Fibroblast of the aortic adventitia (primary cell): ENCODE data around the gene DCAF5. TPM values are rescaled to one million over a fixed set of nuclear protein-coding genes. Genes with fewer than 3 reads are reported as not detected.

Experiments
- DNase-seq: peaks from one replicate; pipeline ENCODE4 v3.0.0-alpha.2; 2010; ENCODE audit warnings: low read depth
- H3K4me3 ChIP-seq: 2 replicates; pipeline ENCODE4 v1.5.1; 2011; ENCODE audit warnings: low read depth, mild to moderate bottlenecking, control low read depth, low read length, moderate library complexity
- total RNA-seq: library from RNA; depleted of rRNA; stranded (reverse); fragments of >200 nt; gene quantifications from 2 replicates; pipeline ENCODE4 v1.2.3, GENCODE V29; 2012; ENCODE audit warnings: low replicate concordance
- TF ChIP-seq, protein P1 (sequence below): IDR thresholded peaks from 2 replicates; pipeline ENCODE4 v1.5.1; 2011; ENCODE audit warnings: mild to moderate bottlenecking, low read length, control low read depth, inconsistent platforms; ENCODE audit not compliant: insufficient read depth

DCAF5 gene
- total RNA-seq, 1 donor, result 25.2 TPM

DNA sequence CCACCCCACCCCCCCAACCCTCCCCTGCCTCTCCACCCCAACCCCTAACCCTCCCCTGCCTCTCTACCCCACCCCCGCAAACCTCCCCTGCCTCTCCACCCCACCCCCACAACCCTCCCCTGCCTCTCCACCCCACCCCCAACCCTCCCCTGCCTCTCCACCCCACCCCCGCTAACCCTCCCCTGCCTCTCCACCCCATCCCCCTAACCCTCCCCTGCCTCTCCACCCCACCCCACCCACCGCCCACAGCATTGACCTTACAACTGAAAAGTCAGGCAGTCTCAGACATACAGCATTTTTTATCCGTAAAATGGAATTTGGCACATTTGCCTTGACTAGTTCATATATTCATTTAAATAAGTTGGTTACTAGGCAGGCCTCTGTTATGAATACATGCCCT is 135.2 kb downstream of the DCAF5 start:
- no peak overlapping the region for H3K4me3 ChIP-seq
- no peak for DNase-seq
- TF ChIP-seq, protein P1, sequence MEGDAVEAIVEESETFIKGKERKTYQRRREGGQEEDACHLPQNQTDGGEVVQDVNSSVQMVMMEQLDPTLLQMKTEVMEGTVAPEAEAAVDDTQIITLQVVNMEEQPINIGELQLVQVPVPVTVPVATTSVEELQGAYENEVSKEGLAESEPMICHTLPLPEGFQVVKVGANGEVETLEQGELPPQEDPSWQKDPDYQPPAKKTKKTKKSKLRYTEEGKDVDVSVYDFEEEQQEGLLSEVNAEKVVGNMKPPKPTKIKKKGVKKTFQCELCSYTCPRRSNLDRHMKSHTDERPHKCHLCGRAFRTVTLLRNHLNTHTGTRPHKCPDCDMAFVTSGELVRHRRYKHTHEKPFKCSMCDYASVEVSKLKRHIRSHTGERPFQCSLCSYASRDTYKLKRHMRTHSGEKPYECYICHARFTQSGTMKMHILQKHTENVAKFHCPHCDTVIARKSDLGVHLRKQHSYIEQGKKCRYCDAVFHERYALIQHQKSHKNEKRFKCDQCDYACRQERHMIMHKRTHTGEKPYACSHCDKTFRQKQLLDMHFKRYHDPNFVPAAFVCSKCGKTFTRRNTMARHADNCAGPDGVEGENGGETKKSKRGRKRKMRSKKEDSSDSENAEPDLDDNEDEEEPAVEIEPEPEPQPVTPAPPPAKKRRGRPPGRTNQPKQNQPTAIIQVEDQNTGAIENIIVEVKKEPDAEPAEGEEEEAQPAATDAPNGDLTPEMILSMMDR, result no peak

DNA sequence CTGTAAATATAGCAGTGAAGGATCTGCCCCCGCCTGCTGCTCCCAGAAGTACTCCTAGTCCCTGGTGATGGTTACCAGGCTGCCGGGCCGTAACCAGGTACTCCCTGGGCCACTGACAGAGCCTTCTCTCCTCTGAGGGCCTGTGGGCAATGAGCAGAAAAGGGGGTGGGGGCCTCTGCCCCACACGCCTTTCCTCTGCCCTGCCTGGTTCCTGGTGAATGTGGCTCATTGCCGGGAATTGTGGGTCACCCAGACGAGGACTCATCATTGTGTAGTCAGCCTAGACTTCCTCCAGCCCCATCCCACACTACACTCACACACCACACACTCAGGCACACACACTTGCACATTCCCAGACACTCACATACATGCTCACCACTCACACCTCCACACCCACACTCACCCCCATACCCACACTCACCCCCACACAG is 138.1 kb downstream of the DCAF5 start:
- H3K4me3 ChIP-seq, result no peak overlapping the region
- TF ChIP-seq, protein P1, result no peak
- DNase-seq, result no peak

DNA sequence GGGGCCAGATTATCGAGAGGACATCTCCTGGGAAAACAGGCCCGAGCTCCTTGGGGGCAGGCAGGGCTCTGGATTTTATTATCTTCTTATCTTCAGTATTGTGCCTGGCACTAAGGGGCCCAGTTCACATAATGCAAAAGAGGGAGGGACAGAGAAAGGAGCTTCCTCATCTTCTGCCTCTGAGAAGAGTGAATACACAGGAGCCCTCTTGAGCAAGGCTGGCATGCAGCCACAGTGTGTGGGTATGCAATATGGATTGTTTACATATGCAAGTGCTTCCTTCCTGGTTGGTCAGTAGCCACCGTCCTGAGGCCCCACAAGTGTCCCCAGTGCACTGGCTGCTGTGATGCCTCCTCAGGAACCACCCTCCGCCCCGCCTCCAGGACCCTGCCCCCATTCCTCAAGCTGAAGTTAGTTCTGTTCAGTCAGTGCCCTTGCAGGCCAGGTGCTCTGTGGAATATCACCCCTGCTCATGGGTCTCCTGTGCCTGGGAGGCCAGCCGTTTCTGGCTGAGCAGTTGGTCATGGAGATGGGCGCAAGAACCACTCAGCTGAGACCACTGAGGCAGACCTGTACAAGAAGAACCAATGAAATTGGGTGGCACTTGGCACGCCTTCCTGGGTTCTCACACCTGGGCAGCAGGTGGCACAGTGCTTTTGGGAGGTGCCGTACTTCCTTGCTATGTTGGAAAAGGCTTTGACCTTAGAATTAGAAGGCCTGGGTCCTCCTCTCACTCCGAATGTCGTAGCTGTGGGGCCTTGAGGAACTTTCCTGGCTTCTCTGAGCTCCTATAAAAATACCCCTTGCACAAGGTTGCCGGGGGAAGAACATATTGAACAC is 138.8 kb downstream of the DCAF5 start:
- peak; percentile 27 for DNase-seq
- TF ChIP-seq, protein P1, result no peak

DNA sequence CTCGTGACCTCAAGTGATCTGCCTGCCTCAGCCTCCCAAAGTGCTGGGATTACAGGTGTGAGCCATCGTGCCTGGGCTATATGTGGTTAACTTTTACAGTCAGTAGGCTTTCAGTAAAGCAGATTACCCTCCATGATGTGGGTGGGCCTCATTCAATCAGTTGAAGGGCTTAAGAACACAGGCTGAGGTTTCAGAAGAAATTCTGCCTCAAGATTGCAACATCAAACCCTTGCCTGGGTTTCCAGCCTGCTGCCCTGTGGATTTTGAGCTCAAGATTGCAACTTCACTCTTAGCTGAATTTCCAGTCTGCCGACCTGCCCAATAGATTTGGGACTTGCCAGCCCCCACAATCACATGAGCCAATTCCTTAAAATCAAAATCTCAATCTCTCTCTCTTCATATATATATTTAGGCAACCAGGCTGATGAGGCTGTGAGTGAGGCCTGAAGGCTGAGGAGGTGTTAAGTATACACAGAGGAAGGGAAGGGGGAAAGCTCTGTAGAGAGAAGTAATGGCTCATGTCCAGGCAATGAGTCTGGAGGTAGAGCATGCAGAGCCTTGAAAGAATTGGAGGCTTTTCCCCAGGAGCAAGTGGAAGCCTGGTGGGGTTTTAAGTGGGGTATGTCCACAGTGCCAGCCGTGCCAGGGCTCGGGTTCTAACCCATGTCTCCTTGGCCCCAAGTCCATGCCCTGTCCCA is 140.5 kb downstream of the DCAF5 start:
- peak; percentile 47 for DNase-seq
- no peak overlapping the region for H3K4me3 ChIP-seq
- TF ChIP-seq, protein P1, result no peak

More for the DNA sequence above, 138.8 kb downstream of the DCAF5 start:
- no peak overlapping the region for H3K4me3 ChIP-seq

DNA sequence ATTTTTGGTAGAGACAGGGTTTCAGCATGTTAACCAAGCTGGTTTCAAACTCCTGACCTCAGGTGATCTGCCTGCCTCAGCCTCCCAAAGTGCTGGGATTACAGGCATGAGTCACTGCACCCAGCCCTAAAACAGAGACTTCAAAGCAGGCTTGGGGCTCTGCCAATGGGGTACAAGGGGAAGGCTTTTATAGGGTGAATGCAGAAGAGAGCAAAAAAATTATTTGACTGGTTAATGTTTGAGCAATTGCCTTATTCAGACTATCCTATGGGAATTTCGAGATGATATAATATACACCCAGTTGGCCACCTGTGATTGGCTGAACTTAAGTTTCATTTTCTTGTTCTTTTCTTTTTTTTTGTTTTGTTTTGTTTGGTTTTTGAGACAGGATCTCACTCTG is 142.3 kb downstream of the DCAF5 start:
- TF ChIP-seq, protein P1, result no peak
- H3K4me3 ChIP-seq, result no peak overlapping the region
- DNase-seq, result peak; percentile 8

DNA sequence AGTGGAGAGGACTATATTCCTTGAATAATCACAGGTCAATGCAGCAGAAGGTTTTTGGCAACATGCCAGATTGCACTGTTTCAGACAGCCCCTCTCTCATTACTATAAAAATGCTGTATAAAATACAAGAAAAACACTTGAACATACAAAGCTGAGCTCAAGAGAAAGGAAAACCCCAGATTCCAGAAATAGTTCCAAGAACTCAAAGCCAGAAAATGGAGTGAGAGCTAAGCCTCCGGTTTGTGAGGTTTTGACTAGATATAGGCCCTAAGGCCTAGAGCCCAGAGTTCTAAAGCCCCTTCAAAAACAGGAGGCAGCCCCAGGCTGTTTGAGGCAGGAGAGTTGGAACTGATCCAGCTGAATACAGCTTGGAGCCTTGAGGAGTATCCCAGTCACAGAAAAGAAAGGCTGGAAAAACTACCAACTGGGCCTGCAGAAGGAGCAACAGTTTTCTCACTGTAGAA is 144.5 kb downstream of the DCAF5 start:
- TF ChIP-seq, protein P1, result no peak
- H3K4me3 ChIP-seq, result no peak overlapping the region
- DNase-seq, result peak; percentile 77
